LNCaP clone FGC (cell line): ENCODE data around the gene KCND3.

Source experiments
- DNase-seq: peaks from one replicate; pipeline ENCODE4 v3.0.0-alpha.2; 2011; ENCODE audit warnings: low read depth
- H3K4me3 ChIP-seq: 2 replicates; pipeline ENCODE4 v1.5.1; 2011; ENCODE audit warnings: mild to moderate bottlenecking, low read depth, low read length, control low read depth
- CTCF ChIP-seq: IDR thresholded peaks from 2 replicates; pipeline ENCODE4 v1.5.1; 2012; ENCODE audit warnings: mild to moderate bottlenecking; ENCODE audit not compliant: control insufficient read depth, insufficient read depth; ENCODE audit errors: extremely low read depth

The KCND3 gene

GRCh38 chr1:111739194-111739924 is 250.1 kb downstream of the KCND3 start, which contains the start of gene INKA2:
Gene INKA2, minus strand, starts transcription at chr1:111739395. Its CDS starts 153 bp downstream, at chr1:111739242.
- TF ChIP-seq CTCF, result no peak
- H3K4me3 ChIP-seq, result peak within 1 kb of the TSS; percentile 62

DNA sequence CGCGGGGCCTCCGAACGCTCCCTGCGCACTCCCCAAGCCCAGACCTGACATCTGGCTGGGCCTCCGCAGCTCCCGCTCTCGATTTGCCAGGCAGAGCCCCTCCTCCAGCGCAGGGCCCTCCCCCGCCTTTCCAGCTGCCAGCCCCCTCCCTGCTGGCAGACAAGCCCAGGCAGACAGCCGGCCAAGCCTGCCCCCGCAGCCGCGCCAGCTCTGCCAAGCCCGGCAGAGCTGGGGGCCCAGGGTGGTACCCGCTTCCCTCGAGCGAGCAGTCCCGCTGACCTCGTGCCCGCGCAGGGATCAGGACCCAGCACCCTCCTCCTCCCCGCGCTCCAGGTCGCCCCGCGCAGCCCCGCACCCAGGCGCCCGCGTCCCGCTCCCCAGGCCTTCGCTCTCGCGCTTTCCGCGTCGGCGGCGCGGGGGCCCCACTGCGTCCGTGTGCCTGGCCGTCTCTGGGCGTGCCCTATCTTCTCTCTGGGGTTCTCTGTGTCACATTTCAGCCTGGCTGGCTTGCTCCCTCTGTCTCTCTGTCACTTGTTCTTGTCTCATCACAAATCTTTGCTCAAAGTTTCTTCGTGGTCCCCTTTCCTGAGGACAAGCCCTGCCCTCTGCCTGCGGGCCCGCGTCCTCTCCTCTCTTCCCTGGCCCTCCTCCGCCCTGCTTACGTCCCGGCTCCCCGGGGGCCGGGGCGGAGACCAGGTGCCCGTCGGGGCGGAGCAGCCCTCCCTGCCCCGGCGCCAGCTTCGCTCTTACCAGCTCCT is 250.9 kb downstream of the KCND3 start:
- DNase-seq, result peak; percentile 21
- H3K4me3 ChIP-seq, result peak overlapping the region; percentile 62
- TF ChIP-seq CTCF, result no peak

More at GRCh38 chr1:111739194-111739924, 250.1 kb downstream of the KCND3 start, which contains the start of gene INKA2:
- peak; percentile 25 for DNase-seq

DNA sequence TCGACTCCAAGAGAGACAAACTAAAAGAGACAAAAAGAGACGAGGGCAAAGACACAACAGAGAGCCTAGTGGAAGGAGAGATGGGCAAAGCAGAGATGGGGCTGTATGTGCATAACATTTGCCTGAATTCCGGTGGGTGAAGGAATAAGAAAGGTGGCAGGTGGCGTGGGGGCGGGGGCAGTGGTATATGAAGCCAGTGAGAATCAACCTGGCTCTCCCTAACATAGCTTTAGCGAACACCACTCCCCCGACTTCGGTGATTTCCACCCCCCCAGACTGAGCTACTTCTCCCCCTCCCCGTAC is 251.4 kb downstream of the KCND3 start:
- DNase-seq, result no peak

GRCh38 chr1:111737216-111738132 is 252.0 kb downstream of the KCND3 start:
- no peak for DNase-seq
- H3K4me3 ChIP-seq, result peak overlapping the region; percentile 62
- no peak for TF ChIP-seq CTCF

More for the DNA sequence above, 251.4 kb downstream of the KCND3 start:
- H3K4me3 ChIP-seq, result peak overlapping the region; percentile 62
- TF ChIP-seq CTCF, result no peak

GRCh38 chr1:111736548-111737215 is 252.8 kb downstream of the KCND3 start:
- no peak overlapping the region for H3K4me3 ChIP-seq
- no peak for TF ChIP-seq CTCF
- DNase-seq, result no peak

DNA sequence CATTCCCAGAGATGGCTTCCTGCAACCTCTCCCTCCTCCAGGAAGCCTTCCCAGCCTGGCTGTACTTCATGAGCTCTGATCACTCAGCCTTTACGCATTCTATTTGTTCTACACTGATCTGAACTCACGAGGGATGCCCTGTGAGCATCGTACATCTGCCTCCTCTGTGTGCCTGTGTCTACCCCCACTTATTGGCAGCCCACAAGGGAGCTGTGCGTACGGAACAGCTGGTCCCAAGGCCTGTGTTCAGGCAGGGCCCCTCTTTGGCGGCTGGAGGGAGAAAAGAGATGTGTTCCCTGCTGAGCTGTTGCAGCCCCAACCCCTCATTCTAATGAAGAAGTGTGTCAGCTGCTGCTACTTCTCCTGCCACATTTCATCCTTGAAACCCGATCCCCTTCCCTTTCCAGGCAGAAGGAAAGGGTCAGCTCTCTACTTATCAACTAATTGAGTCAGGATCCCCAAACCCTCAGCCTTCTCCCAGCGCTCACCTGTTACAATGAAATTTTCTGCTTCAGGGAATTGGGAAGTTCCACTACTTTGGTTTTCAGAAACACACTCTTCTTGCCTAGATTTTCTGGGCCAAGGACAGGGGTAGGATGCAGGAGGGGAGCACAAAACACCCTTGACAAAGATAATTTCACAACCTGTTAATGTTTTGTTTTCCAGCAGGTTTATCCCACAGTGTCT is 253.5 kb downstream of the KCND3 start:
- no peak overlapping the region for H3K4me3 ChIP-seq
- TF ChIP-seq CTCF, result no peak
- no peak for DNase-seq
